ENCODE measurements around the gene REC8. TPM values are rescaled to one million over a fixed set of nuclear protein-coding genes. Genes with fewer than 3 reads are reported as not detected.

Gene REC8
- polyA plus RNA-seq, 1 experiment, result 5.5 TPM

DNA sequence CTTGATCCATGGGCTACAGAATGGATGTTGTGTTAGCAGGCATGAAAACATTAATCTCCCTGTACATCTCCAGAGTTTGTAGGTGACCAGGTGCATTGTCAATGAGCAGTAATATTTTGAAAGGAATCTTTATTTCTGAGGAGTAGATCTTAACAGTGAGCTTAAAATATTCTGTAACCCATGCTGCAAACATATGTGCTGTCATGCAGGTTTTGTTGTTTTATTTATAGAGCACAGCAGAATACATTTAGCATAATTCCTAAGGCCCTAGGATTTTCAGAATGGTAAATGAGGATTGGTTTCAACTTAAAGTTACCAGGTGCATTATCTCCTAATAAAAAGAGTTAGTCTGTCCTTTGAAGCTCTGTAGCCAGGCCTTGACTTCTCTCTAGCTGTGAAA, 44.9 kb upstream of the REC8 start:
- TF ChIP-seq, protein P1, sequence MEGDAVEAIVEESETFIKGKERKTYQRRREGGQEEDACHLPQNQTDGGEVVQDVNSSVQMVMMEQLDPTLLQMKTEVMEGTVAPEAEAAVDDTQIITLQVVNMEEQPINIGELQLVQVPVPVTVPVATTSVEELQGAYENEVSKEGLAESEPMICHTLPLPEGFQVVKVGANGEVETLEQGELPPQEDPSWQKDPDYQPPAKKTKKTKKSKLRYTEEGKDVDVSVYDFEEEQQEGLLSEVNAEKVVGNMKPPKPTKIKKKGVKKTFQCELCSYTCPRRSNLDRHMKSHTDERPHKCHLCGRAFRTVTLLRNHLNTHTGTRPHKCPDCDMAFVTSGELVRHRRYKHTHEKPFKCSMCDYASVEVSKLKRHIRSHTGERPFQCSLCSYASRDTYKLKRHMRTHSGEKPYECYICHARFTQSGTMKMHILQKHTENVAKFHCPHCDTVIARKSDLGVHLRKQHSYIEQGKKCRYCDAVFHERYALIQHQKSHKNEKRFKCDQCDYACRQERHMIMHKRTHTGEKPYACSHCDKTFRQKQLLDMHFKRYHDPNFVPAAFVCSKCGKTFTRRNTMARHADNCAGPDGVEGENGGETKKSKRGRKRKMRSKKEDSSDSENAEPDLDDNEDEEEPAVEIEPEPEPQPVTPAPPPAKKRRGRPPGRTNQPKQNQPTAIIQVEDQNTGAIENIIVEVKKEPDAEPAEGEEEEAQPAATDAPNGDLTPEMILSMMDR (IDR thresholded peaks at IDR 0.05; ENCODE audit: insufficient read depth, low read depth, low read length), result no peak
- CTCF ChIA-PET, result interaction anchor here (1.2 kb wide), 1 partner anchor 9 kb away, joined by 3 read pairs; the partner anchor contains the start of gene PSME1
- Histone ChIP-seq H3K27me3 (ENCODE audit: control insufficient read depth, insufficient read depth, low read length) (no peaks in the 10 kb centered on the region), H3K4me3 (ENCODE audit: low read depth, low read length) (no peak overlapping the region), H3K36me3 (ENCODE audit: control insufficient read depth, insufficient read depth, low read length) (peaks cover 2% of the 10 kb centered on the region; the same call in 1 of the 2 replicates)
- DNase-seq (ENCODE audit: low read depth), result no peak
- POLR2A ChIA-PET, result no interaction called here

DNA sequence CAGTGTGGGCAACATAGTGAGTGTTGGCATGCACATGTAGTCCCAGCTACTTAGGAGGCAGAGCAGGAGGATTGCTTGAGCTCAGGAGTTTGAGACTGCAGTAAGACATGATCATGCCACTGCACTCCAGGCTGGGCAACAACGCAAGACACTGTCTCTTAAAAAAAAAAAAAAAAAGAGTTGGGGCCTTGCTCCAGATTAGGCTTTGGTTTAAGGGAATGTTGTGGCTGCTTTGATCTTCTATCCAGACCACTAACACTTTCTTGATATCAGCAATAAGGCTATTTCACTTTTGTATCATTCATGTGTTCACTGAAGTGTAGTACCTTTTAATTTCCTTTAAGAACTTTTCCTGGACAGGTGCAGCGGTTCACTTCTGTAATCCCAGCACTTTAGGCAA, 44.2 kb upstream of the REC8 start:
- TF ChIP-seq, protein P1 (IDR thresholded peaks at IDR 0.05; ENCODE audit: insufficient read depth, low read depth, low read length), result no peak
- no peak for DNase-seq (ENCODE audit: low read depth)
- ChIA-PET POLR2A (no interaction called here), CTCF (no interaction called here)
- Histone ChIP-seq H3K4me3 (ENCODE audit: low read depth, low read length) (no peak overlapping the region), H3K36me3 (ENCODE audit: control insufficient read depth, insufficient read depth, low read length) (peaks cover 2% of the 10 kb centered on the region; the same call in 1 of the 2 replicates), H3K27me3 (ENCODE audit: control insufficient read depth, insufficient read depth, low read length) (no peaks in the 10 kb centered on the region)

DNA sequence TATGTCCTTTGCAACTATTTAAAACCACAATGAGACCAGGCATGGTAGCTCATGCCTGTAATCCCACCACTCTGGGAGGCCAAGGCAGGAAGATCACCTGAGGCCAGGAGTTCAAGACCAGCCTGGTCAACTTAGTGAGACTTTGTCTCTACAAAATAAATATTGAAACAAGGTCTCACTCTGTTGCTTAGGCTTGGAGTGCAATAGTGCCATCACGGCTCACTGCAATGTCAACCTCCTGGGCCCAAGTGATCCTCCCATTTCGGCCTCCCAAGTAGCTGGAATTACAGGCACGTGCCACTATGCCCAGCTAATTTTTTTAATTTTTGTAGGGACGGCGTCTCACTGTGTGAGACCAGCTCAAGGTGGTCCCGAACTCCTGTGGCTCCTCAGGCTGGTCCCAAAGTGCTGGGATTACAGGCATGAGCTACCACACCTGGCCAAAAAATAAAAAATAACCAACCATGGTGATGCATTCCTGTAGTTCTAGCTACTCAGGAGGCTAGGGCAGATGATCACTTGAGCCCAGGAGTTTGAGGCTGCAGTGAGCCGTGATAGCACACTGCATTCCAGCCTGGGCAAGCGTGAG, 42.4 kb upstream of the REC8 start:
- DNase-seq (ENCODE audit: low read depth), result no peak
- TF ChIP-seq, protein P1 (IDR thresholded peaks at IDR 0.05; ENCODE audit: insufficient read depth, low read depth, low read length), result no peak
- CTCF ChIA-PET, result interaction anchor here (0.9 to 1.0 kb wide), 2 partner anchors 9 to 39 kb away, joined by 3 to 5 read pairs; no protein-coding TSS in a partner anchor
- Histone ChIP-seq H3K4me3 (ENCODE audit: low read depth, low read length) (no peak overlapping the region), H3K36me3 (ENCODE audit: control insufficient read depth, insufficient read depth, low read length) (no peaks in the 10 kb centered on the region), H3K27me3 (ENCODE audit: control insufficient read depth, insufficient read depth, low read length) (no peaks in the 10 kb centered on the region)
- POLR2A ChIA-PET, result no interaction called here

DNA sequence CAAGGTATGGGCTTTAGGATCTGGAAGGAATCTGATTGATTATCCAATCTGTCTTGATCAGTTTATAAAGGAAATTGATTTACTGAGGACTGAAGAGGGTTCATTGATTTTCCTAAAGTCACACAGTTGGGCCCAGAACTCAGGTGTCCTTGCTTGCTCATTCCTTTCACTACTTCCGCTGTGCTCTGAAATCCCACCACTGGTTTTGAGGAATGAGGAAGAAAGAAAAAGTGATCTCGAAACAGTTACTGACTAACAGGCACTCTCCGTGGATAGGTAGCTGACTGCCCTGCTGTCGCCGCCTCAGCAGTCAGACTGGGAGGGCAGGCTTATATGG, 41.5 kb upstream of the REC8 start, which contains the start of gene FITM1:
Gene FITM1, plus strand, starts transcription at position 280 of the 337 bp plus-strand sequence. CDS start 905 bp downstream, outside the sequence.
- TF ChIP-seq, protein P1 (IDR thresholded peaks at IDR 0.05; ENCODE audit: insufficient read depth, low read depth, low read length), result no peak
- H3K27me3 ChIP-seq (ENCODE audit: control insufficient read depth, insufficient read depth, low read length), result no peaks in the 10 kb centered on the region
- H3K4me3 ChIP-seq (ENCODE audit: low read depth, low read length), result no peak within 1 kb of the TSS
- H3K36me3 ChIP-seq (ENCODE audit: control insufficient read depth, insufficient read depth, low read length), result no peaks in the 10 kb centered on the region
- CTCF ChIA-PET, result no interaction called here
- POLR2A ChIA-PET, result no interaction called here
- no peak for DNase-seq (ENCODE audit: low read depth)

DNA sequence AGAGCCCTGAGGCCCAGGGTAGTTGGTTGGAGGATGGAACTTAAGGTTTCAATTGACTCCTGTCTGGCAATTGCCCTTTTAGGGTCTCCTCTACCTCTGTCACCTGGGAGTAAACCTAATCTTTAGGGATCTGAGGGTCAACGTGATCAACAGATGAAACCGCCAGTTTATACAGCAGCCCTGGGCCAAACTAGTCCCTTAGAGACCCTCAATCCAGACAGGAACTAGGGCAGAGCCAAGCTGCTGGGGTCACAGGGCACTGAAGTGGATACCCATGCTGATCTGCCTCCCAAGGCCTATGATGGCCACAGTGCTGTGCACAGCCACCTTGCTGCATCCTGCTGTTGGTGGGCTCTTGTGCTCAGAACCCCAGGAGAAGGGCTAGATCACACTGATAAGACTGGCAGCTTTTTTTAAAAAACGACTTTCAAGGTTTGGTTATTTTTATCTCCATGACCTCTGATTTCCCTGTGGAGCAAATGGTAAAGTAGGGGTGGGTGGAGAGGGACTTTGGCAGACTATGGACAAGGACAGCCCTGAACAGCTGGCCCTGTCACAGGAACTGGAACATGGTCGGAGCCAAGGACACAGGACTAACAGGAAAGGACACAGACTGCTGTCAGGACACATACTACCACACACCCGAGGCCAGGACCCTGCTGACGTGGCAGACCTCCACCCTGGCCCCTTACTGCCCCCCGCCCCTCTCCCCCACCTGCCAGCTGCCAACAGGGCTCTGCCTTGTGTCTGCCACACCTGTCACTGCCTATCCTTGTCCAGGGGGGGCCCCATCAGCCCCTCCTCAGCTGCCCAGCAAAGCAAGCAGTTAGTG, 40.9 kb upstream of the REC8 start:
- TF ChIP-seq, protein P1 (IDR thresholded peaks at IDR 0.05; ENCODE audit: insufficient read depth, low read depth, low read length), result no peak
- Histone ChIP-seq H3K4me3 (ENCODE audit: low read depth, low read length) (no peak overlapping the region), H3K36me3 (ENCODE audit: control insufficient read depth, insufficient read depth, low read length) (no peaks in the 10 kb centered on the region), H3K27me3 (ENCODE audit: control insufficient read depth, insufficient read depth, low read length) (no peaks in the 10 kb centered on the region)
- POLR2A ChIA-PET, result no interaction called here
- CTCF ChIA-PET, result no interaction called here
- DNase-seq (ENCODE audit: low read depth), result no peak

All from BJ (cell line).